ENCODE results near the gene PTOV1. TPM values are rescaled to one million over a fixed set of nuclear protein-coding genes. Genes with fewer than 3 reads are reported as not detected.
A peak's percentile ranks its signal among the peaks of the same experiment; 100 is the strongest.

The PTOV1 gene
- total and polyA plus RNA-seq, 2 of the 13 experiments (the other 11 are each of a cell fraction or from before 2014, with no cell fraction given), result 63.5 to 68.5 TPM

GRCh38 chr19:49877020-49877878, 26.3 kb downstream of the PTOV1 start, which contains the start of the genes AKT1S1 and TBC1D17 (continued):
- TF ChIP-seq HOMEZ (CRISPR knock-in tag; IDR thresholded peaks at IDR 0.05; ENCODE audit: low read depth) (0 out of 2 replicates have a peak, but pooled peaks have one; percentile 15), MEF2D (CRISPR knock-in tag; IDR thresholded peaks at IDR 0.05) (peak; percentile 45; the same call in 1 of the 2 replicates), MLLT10 (CRISPR knock-in tag; IDR thresholded peaks at IDR 0.05) (no peak), ZNF20 (CRISPR knock-in tag; IDR thresholded peaks at IDR 0.05) (no peak), SPEN (CRISPR knock-in tag; IDR thresholded peaks at IDR 0.05; ENCODE audit: low read depth) (peak; percentile 25; the same call in 1 of the 2 replicates), AHDC1 (CRISPR knock-in tag; IDR thresholded peaks at IDR 0.05; ENCODE audit: borderline replicate concordance) (no peak), RAD21 (CRISPR knock-in tag; IDR thresholded peaks at IDR 0.05) (peak; percentile 20; the same call in 1 of the 2 replicates), HOXA3 (CRISPR knock-in tag; IDR thresholded peaks at IDR 0.05) (peak; percentile 100), POLR2A (IDR thresholded peaks at IDR 0.05; ENCODE audit: insufficient read depth in 1 of 2, low read depth in 2 of 2, low read length in 2 of 2) (peak; percentile 53 to 86), DRAP1 (CRISPR knock-in tag; IDR thresholded peaks at IDR 0.05) (peak; percentile 47; the same call in 1 of the 2 replicates), HDAC1 (CRISPR knock-in tag; IDR thresholded peaks at IDR 0.05) (peak; percentile 66), PRDM10 (CRISPR knock-in tag; IDR thresholded peaks at IDR 0.05; ENCODE audit: low read depth) (peak; percentile 100), ZBTB7B (CRISPR knock-in tag; IDR thresholded peaks at IDR 0.05) (peak; percentile 24; the same call in 1 of the 2 replicates), NCOA2 (CRISPR knock-in tag; IDR thresholded peaks at IDR 0.05) (peak; percentile 54; the same call in 1 of the 2 replicates), MAFK (conservative IDR thresholded peaks at IDR 0.05 in 1 of 2, IDR thresholded peaks at IDR 0.05 in 1 of 2; ENCODE audit: low read length in 2 of 2) (no peak; a peak in 1 of 4 replicates), ZNF563 (CRISPR knock-in tag; IDR thresholded peaks at IDR 0.05) (peak; percentile 10; the same call in 1 of the 2 replicates)

All from HepG2 (cell line).